Stomach (tissue), 9 donors: ENCODE results near the gene DUSP9. TPM values are rescaled to one million over a fixed set of nuclear protein-coding genes. Genes with fewer than 3 reads are reported as not detected.
"Not testable (repeated sequence)": the region's sequence is repeated elsewhere in the genome, so short reads cannot be mapped to it uniquely, and the experiment has no call there.

ENCODE experiments used
- DNase-seq, 2 donors: peaks; one replicate each; pipeline versions ENCODE4 v3.0.0 to v3.0.0-alpha.2; 2013 to 2019
- H3K27ac ChIP-seq, 5 donors: fragments of 200-600 bp in 4 of 5; sonication (generic) in 4 of 5; one replicate each; pipeline ENCODE4 v1.5.1; 2013 to 2019; ENCODE audit warnings: mild to moderate bottlenecking in 1 of 5, moderate library complexity in 1 of 5
- H3K27me3 ChIP-seq, 3 donors: fragments of 200-600 bp; sonication (generic); one replicate each; pipeline ENCODE4 v1.5.1; 2017 to 2019; ENCODE audit warnings: mixed run types in 1 of 3
- H3K36me3 ChIP-seq, 4 donors: fragments of 200-600 bp; sonication (generic); 1 replicate in 3 of 4; 2 replicates in 1 of 4; pipeline ENCODE4 v1.5.1; 2016 to 2019
- H3K4me1 ChIP-seq, 4 donors: fragments of 200-600 bp; sonication (generic); one replicate each; pipeline ENCODE4 v1.5.1; 2016 to 2019
- H3K4me3 ChIP-seq, 4 donors: fragments of 200-600 bp; sonication (generic) in 3 of 4; one replicate each; pipeline ENCODE4 v1.5.1; 2016 to 2019; ENCODE audit warnings: mild to moderate bottlenecking in 1 of 4
- H3K9me3 ChIP-seq, 4 donors: fragments of 200-600 bp; sonication (generic); one replicate each; pipeline ENCODE4 v1.5.1; 2016 to 2019
- CTCF ChIP-seq, 7 experiments: fragments of 450-650 bp in 4 of 7; fragments of 200-600 bp in 3 of 7; sonication (generic) in 3 of 7; IDR thresholded peaks; one replicate each; pipeline ENCODE4 v1.5.1; 2016 to 2019; ENCODE audit warnings: antibody characterized with exemption in 7 of 7, control low read depth in 2 of 7, mild to moderate bottlenecking in 1 of 7
- EP300 ChIP-seq: sonication (generic); formaldehyde crosslinking; IDR thresholded peaks from one replicate; pipeline ENCODE4 v1.6.1; 2017; ENCODE audit warnings: antibody characterized with exemption
- POLR2A ChIP-seq, 4 donors: fragments of 450-650 bp; IDR thresholded peaks; one replicate each; pipeline ENCODE4 v1.6.1; 2016; ENCODE audit warnings: antibody characterized with exemption in 4 of 4, control low read depth in 2 of 4, mild to moderate bottlenecking in 1 of 4, moderate library complexity in 1 of 4
- POLR2AphosphoS5 ChIP-seq, 3 donors: sonication (generic); formaldehyde crosslinking; IDR thresholded peaks; one replicate each; pipeline ENCODE4 v1.6.1; 2016; ENCODE audit warnings: antibody characterized with exemption in 3 of 3
- WGBS, 5 donors: extraction: QIAGEN DNeasy Blood & Tissue Kit in 3 of 5; methylation state at CpG; one replicate each; pipeline versions ENCODE4 v1.1.5 to v1.1.7; 2013 to 2018; 5-methylcytosine and 5-hydroxymethylcytosine counted together
- intact Hi-C: fragments of 100-400 bp; cut with DNase I; formaldehyde crosslinking; loops from one replicate; pipeline ENCODE4 v1.15.1; 2023; ENCODE audit warnings: low total_unique reads
- polyA plus RNA-seq, 3 donors: library from polyadenylated mRNA; stranded (reverse); fragments of 200-250 nt; gene quantifications; one replicate each; pipeline ENCODE4 v1.2.3, GENCODE V29; 2013
- total RNA-seq, 5 donors: library from RNA; depleted of rRNA; stranded (reverse); fragments of >200 nt; gene quantifications; one replicate each; pipeline versions ENCODE4 v1.1.0 to v1.2.3, GENCODE V29; 2014 to 2016
- donor health status: healthy with polysubstance abuse.
- donor health status: Bipolar disorder and iron deficiency.
- donor health status: healthy.

DUSP9 gene
- total and polyA plus RNA-seq, 8 donors: 0.18 to 0.25 TPM; not detected in 6

GRCh38 chrX:153696100-153696499 is 49.1 kb downstream of the DUSP9 start:
- Histone ChIP-seq H3K27ac (no peak overlapping the region), H3K27me3 (no peaks in the 10 kb centered on the region), H3K4me1 (peaks cover 0 to 19% (median 8%) of the 10 kb centered on the region in 4 donors), H3K9me3 (no peaks in the 10 kb centered on the region), H3K36me3 (peaks cover 0 to 53% (median 39%) of the 10 kb centered on the region in 4 donors), H3K4me3 (no peak overlapping the region)
- intact Hi-C loops: no loop called here
- DNase-seq: no peak
- 78 to 92% (median 89%) methylated on average over 5 to 15 of the region's 15 CpGs for WGBS, 5 donors
- TF ChIP-seq POLR2A (IDR thresholded peaks at IDR 0.05) (no peak), POLR2AphosphoS5 (IDR thresholded peaks at IDR 0.05) (no peak), EP300 (no peak), CTCF (IDR thresholded peaks at IDR 0.05) (no peak)

- H3K4me3 ChIP-seq, H3K27ac ChIP-seq, H3K27me3 ChIP-seq, H3K9me3 ChIP-seq, DNase-seq, intact Hi-C loops: not testable (repeated sequence)
- WGBS, 5 donors: 77 to 91% (median 84%) methylated on average over 7 to 10 of the region's 10 CpGs
- Histone ChIP-seq H3K4me1 (peaks cover 0 to 19% (median 8%) of the 10 kb centered on the region in 4 donors), H3K36me3 (peaks cover 0 to 57% (median 44%) of the 10 kb centered on the region in 4 donors)
These were observed 49.5 kb downstream of the DUSP9 start for GRCh38 chrX:153696538-153696937.

- H3K36me3 ChIP-seq: peaks cover 0 to 63% (median 50%) of the 10 kb centered on the region in 4 donors
- intact Hi-C loops: not testable (repeated sequence)
- 86 to 95% (median 93%) methylated on average over 14 to 16 of the region's 16 CpGs for WGBS, 5 donors
These were observed 50.2 kb downstream of the DUSP9 start for GRCh38 chrX:153696986-153697722.

GRCh38 chrX:153697924-153698865 is 51.2 kb downstream of the DUSP9 start:
- intact Hi-C loops: no loop called here
- WGBS, 5 donors: 87 to 94% (median 89%) methylated on average over 9 to 14 of the region's 16 CpGs
- TF ChIP-seq CTCF (IDR thresholded peaks at IDR 0.05) (no peak), POLR2A (IDR thresholded peaks at IDR 0.05) (no peak), EP300 (no peak), POLR2AphosphoS5 (IDR thresholded peaks at IDR 0.05) (no peak)
- no peak for DNase-seq
- Histone ChIP-seq H3K9me3 (no peaks in the 10 kb centered on the region), H3K27me3 (no peaks in the 10 kb centered on the region), H3K27ac (no peak overlapping the region), H3K4me3 (no peak overlapping the region), H3K4me1 (peaks cover 0 to 28% (median 15%) of the 10 kb centered on the region in 4 donors), H3K36me3 (peaks cover 0 to 73% (median 59%) of the 10 kb centered on the region in 4 donors)

More at GRCh38 chrX:153696986-153697722, 50.2 kb downstream of the DUSP9 start:
- not testable (repeated sequence) for DNase-seq, H3K4me3 ChIP-seq, H3K9me3 ChIP-seq, H3K27me3 ChIP-seq, H3K27ac ChIP-seq
- H3K4me1 ChIP-seq: peaks cover 0 to 19% (median 9%) of the 10 kb centered on the region in 4 donors

- peak in 1 of 2 donors; percentile 38 for DNase-seq
- H3K27me3 ChIP-seq, H3K4me3 ChIP-seq, intact Hi-C loops, H3K9me3 ChIP-seq: not testable (repeated sequence)
- H3K36me3 ChIP-seq: peaks cover 0 to 80% (median 66%) of the 10 kb centered on the region in 4 donors
- peak overlapping the region in 4 of 5 donors; percentile 41 to 51 (median 43) for H3K27ac ChIP-seq
- 71 to 82% (median 78%) methylated on average over 9 to 16 of the region's 16 CpGs for WGBS, 5 donors
- peaks cover 6 to 39% (median 22%) of the 10 kb centered on the region in 4 donors for H3K4me1 ChIP-seq
These were observed 52.3 kb downstream of the DUSP9 start for GRCh38 chrX:153699210-153699783.

- H3K9me3 ChIP-seq, H3K27me3 ChIP-seq, H3K4me3 ChIP-seq, intact Hi-C loops: not testable (repeated sequence)
- H3K4me1 ChIP-seq: peaks cover 6 to 39% (median 22%) of the 10 kb centered on the region in 4 donors
- H3K36me3 ChIP-seq: peaks cover 0 to 80% (median 67%) of the 10 kb centered on the region in 4 donors
- DNase-seq: peak in 1 of 2 donors; percentile 53
- peak overlapping the region; percentile 41 to 63 (median 44) for H3K27ac ChIP-seq
- WGBS, 5 donors: 46 to 68% (median 52%) methylated on average over 8 to 18 of the region's 18 CpGs
These were observed 52.9 kb downstream of the DUSP9 start for GRCh38 chrX:153699784-153700371.
